ENCODE data around the gene MAST2. TPM values are rescaled to one million over a fixed set of nuclear protein-coding genes. Genes with fewer than 3 reads are reported as not detected.

The MAST2 gene
- total and polyA plus RNA-seq, 2 experiments from 2014 or later = 14.2 to 19.1 TPM

DNA sequence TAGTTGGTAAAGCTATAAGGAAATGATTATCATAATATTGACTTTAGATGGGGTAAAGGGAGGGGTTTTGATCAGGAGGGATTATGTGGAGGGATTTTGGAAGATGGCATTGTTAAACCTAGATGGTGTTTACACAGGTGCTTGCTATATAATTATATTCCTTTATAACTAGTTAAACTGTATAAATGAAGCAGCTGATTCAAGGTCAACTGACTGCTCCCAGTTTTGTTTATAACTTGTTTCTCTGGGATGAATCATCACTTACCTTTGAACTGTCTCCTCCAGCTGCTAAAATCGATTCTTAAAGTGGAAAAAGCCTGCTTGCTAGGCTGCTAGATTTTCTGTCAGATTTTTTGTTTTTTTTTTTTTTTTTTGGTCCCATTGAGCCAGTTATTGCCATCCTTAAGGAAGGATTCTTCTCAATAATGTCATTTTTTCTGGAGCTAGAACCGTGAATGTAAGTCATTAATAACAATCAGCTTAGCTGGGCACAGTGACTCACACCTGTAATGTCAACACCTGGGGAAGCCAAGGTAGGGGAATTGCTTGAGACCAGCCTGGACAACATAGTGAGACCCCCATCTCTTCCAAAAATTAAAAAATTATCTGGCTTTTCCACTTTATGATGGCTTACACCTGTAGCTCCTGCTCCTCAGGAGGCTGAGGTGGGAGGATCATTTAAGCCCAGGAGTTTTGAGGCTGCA is 175.8 kb downstream of the MAST2 start:
- 63 to 64% methylated on average over 2 of the region's 2 CpGs for WGBS, 2 experiments (ENCODE audit: low coverage in 1 of 2, low lambda C conversion rate in 2 of 2, missing lambda C conversion rate in 2 of 2)

DNA sequence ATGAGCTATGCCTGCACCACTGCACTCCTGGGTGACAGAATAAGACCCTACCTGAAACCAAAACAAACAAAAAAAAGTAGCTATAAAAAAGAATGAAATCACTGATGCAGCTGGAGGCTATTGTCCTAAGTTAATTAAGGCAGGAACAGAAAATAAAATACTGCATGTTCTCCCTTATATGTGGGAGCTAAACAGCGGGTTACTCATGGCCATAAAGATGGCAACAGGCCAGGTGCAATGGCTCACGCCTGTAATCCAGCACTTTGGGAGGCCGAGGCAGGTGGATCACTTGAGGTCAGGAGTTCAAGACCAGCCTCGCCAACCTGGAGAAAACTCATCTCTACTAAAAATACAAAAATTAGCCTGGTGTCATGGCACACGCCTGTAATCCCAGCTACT is 176.4 kb downstream of the MAST2 start:
- Histone ChIP-seq H3K4me3 (no peak overlapping the region), H2AFZ (no peak overlapping the region), H3K9ac (no peak overlapping the region), H3K9me3 (ENCODE audit: low read depth) (no peaks in the 10 kb centered on the region), H3K4me2 (ENCODE audit: unreplicated experiment) (no peak overlapping the region), H3K9me2 (ENCODE audit: insufficient read depth) (no peaks in the 10 kb centered on the region), H3K27me3 (replicated peaks; ENCODE audit: insufficient read depth) (no peaks in the 10 kb centered on the region), H3K27ac (no peak overlapping the region), H3K36me3 (ENCODE audit: low read depth) (no peaks in the 10 kb centered on the region), H3F3A (ENCODE audit: insufficient read depth) (no peaks in the 10 kb centered on the region), H4K20me1 (ENCODE audit: insufficient read depth) (no peaks in the 10 kb centered on the region), H3K4me1 (ENCODE audit: insufficient read depth) (0 out of 2 replicates have a peak, but pooled peaks cover 4% of the 10 kb centered on the region), H3K79me2 (ENCODE audit: insufficient read depth) (peaks cover 11% of the 10 kb centered on the region; the same call in 1 of the 2 replicates)
- 97 to 98% methylated on average over 5 of the region's 5 CpGs for WGBS, 2 experiments (ENCODE audit: low coverage in 1 of 2, low lambda C conversion rate in 2 of 2, missing lambda C conversion rate in 2 of 2)
- TF ChIP-seq EZH2phosphoT487 (IDR thresholded peaks at IDR 0.05; ENCODE audit: insufficient read depth, low read depth) = no peak
- TF ChIP-seq EZH2 (IDR thresholded peaks at IDR 0.05; ENCODE audit: insufficient read depth, poor library complexity, severe bottlenecking) = no peak
- in situ Hi-C loops (cut with MboI) = no loop called here
- DNase-seq = no peak

More for the DNA sequence above, 175.8 kb downstream of the MAST2 start:
- Histone ChIP-seq H3K4me1 (ENCODE audit: insufficient read depth) (0 out of 2 replicates have a peak, but pooled peaks cover 4% of the 10 kb centered on the region), H3K27ac (no peak overlapping the region), H3K9me3 (ENCODE audit: low read depth) (no peaks in the 10 kb centered on the region), H3K4me3 (no peak overlapping the region), H3F3A (ENCODE audit: insufficient read depth) (no peaks in the 10 kb centered on the region), H3K4me2 (ENCODE audit: unreplicated experiment) (no peak overlapping the region), H3K9ac (no peak overlapping the region), H3K36me3 (ENCODE audit: low read depth) (no peaks in the 10 kb centered on the region), H3K79me2 (ENCODE audit: insufficient read depth) (peaks cover 11% of the 10 kb centered on the region; the same call in 1 of the 2 replicates), H3K27me3 (replicated peaks; ENCODE audit: insufficient read depth) (no peaks in the 10 kb centered on the region), H4K20me1 (ENCODE audit: insufficient read depth) (no peaks in the 10 kb centered on the region), H2AFZ (no peak overlapping the region), H3K9me2 (ENCODE audit: insufficient read depth) (no peaks in the 10 kb centered on the region)
- TF ChIP-seq EZH2 (IDR thresholded peaks at IDR 0.05; ENCODE audit: insufficient read depth, poor library complexity, severe bottlenecking) = no peak
- no peak for TF ChIP-seq EZH2phosphoT487 (IDR thresholded peaks at IDR 0.05; ENCODE audit: insufficient read depth, low read depth)
- DNase-seq = peak; percentile 18
- in situ Hi-C loops (cut with MboI) = no loop called here

DNA sequence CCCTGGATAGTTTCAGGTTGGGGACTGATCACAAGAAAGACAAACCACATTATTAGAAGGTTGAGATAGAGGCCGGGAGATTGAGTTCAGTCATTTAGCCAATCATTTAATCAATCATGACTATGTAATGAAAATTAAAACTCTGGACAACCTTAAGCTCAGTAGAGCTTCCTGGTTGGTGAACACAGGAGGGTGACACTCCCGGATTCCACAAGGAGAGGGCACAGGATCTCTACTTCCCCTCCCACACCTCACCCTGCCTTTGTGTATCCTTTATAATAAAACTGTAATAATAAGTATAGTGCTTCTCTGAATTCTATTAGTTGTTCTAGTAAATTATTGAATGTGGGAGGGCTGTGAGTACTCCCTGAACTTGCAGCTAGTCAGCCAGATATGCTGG is 178.9 kb downstream of the MAST2 start:
- Histone ChIP-seq H4K20me1 (ENCODE audit: insufficient read depth) (no peaks in the 10 kb centered on the region), H3K4me2 (ENCODE audit: unreplicated experiment) (no peak overlapping the region), H2AFZ (no peak overlapping the region), H3K27me3 (replicated peaks; ENCODE audit: insufficient read depth) (no peaks in the 10 kb centered on the region), H3K9ac (no peak overlapping the region), H3F3A (ENCODE audit: insufficient read depth) (no peaks in the 10 kb centered on the region), H3K4me3 (no peak overlapping the region), H3K79me2 (ENCODE audit: insufficient read depth) (peaks cover 17% of the 10 kb centered on the region; the same call in 1 of the 2 replicates), H3K36me3 (ENCODE audit: low read depth) (no peaks in the 10 kb centered on the region), H3K9me2 (ENCODE audit: insufficient read depth) (no peaks in the 10 kb centered on the region), H3K4me1 (ENCODE audit: insufficient read depth) (0 out of 2 replicates have a peak, but pooled peaks cover 4% of the 10 kb centered on the region), H3K27ac (no peak overlapping the region), H3K9me3 (ENCODE audit: low read depth) (no peaks in the 10 kb centered on the region)
- WGBS, 2 experiments (ENCODE audit: low coverage in 1 of 2, low lambda C conversion rate in 2 of 2, missing lambda C conversion rate in 2 of 2) = 94% methylated on average over 2 of the region's 2 CpGs
- DNase-seq = no peak
- in situ Hi-C loops (cut with MboI) = no loop called here
- TF ChIP-seq EZH2 (IDR thresholded peaks at IDR 0.05; ENCODE audit: insufficient read depth, poor library complexity, severe bottlenecking) (no peak), EZH2phosphoT487 (IDR thresholded peaks at IDR 0.05; ENCODE audit: insufficient read depth, low read depth) (no peak)

DNA sequence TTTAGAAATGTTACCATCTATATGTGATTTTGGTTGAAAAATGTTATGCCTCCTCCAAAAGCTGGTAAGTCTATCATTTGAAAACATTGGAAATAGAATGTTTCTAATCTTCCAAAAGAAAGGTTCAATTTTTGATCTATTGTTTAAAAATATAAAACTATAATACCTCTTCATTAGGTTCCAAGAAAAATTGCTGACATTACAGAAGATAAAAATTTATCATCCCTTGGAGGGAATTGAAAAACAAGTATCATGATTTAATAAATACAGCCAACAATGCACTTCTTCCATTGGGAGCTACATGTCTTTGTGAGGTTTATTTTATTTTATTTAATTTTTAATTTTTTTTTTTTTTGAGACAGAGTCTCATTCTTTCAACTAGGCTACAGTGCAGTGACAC is 180.6 kb downstream of the MAST2 start:
- in situ Hi-C loops (cut with MboI) = no loop called here
- Histone ChIP-seq H3K27me3 (replicated peaks; ENCODE audit: insufficient read depth) (no peaks in the 10 kb centered on the region), H2AFZ (no peak overlapping the region), H3K4me1 (ENCODE audit: insufficient read depth) (0 out of 2 replicates have a peak, but pooled peaks cover 3% of the 10 kb centered on the region), H4K20me1 (ENCODE audit: insufficient read depth) (no peaks in the 10 kb centered on the region), H3K27ac (no peak overlapping the region), H3K36me3 (ENCODE audit: low read depth) (no peaks in the 10 kb centered on the region), H3K9ac (no peak overlapping the region), H3K4me3 (no peak overlapping the region), H3K4me2 (ENCODE audit: unreplicated experiment) (no peak overlapping the region), H3K9me2 (ENCODE audit: insufficient read depth) (no peaks in the 10 kb centered on the region), H3K9me3 (ENCODE audit: low read depth) (no peaks in the 10 kb centered on the region), H3F3A (ENCODE audit: insufficient read depth) (no peaks in the 10 kb centered on the region), H3K79me2 (ENCODE audit: insufficient read depth) (peaks cover 23% of the 10 kb centered on the region; the same call in 1 of the 2 replicates)
- TF ChIP-seq EZH2phosphoT487 (IDR thresholded peaks at IDR 0.05; ENCODE audit: insufficient read depth, low read depth) (no peak), EZH2 (IDR thresholded peaks at IDR 0.05; ENCODE audit: insufficient read depth, poor library complexity, severe bottlenecking) (no peak)
- no peak for DNase-seq

Measured in GM23248 (cell line).